Lower lobe of right lung (tissue), 2 donors: ENCODE measurements around the gene CD300A. TPM values are rescaled to one million over a fixed set of nuclear protein-coding genes. Genes with fewer than 3 reads are reported as not detected.

Experiments
- ATAC-seq, 2 donors: fragments of 200-7000 bp; cut with Tn5 transposase; one replicate each; pipeline ENCODE4 v1.9.1; 2020 to 2022; ENCODE audit warnings: mild to moderate bottlenecking in 2 of 2, moderate library complexity in 2 of 2
- DNase-seq: peaks from one replicate; pipeline ENCODE4 v3.0.0-alpha.2; 2020
- H3K27ac ChIP-seq: fragments of 200-600 bp; one replicate; pipeline ENCODE4 v1.8.0; 2022
- H3K27me3 ChIP-seq: fragments of 200-600 bp; one replicate; pipeline ENCODE4 v1.8.0; 2022; ENCODE audit warnings: low read depth
- H3K36me3 ChIP-seq: fragments of 200-600 bp; one replicate; pipeline ENCODE4 v1.8.0; 2022; ENCODE audit warnings: mild to moderate bottlenecking
- H3K4me1 ChIP-seq: fragments of 200-600 bp; one replicate; pipeline ENCODE4 v1.8.0; 2022
- H3K4me3 ChIP-seq: fragments of 200-600 bp; one replicate; pipeline ENCODE4 v1.8.0; 2022; ENCODE audit warnings: mild to moderate bottlenecking
- H3K9me3 ChIP-seq: fragments of 200-600 bp; one replicate; pipeline ENCODE4 v1.8.0; 2022
- intact Hi-C: fragments of 100-400 bp; cut with DNase I; formaldehyde crosslinking; loops from one replicate; pipeline ENCODE4 v1.11.0; 2022
- total RNA-seq: library from RNA; stranded (reverse); fragmentation: NEBNext Ultra II Directional; extraction: Animal tissue kit (Norgen Biotek cat#: 25700); gene quantifications from one replicate; pipeline ENCODE4 v1.2.1, GENCODE V29; 2021
- TF ChIP-seq, protein P1 (sequence below): fragments of 200-600 bp; IDR thresholded peaks from one replicate; pipeline ENCODE4 v1.8.0; 2022; ENCODE audit warnings: antibody characterized with exemption, mild to moderate bottlenecking
- donor health status: DM: no; HTN: yes; CAD: no; lungs with severe emphysema.

CD300A gene
- total RNA-seq, 1 donor from 2014 or later: 27.8 TPM

- H3K27me3 ChIP-seq: peaks cover 17% of the 10 kb centered on the region
- no peaks in the 10 kb centered on the region for H3K9me3 ChIP-seq
- no peak overlapping the region for H3K27ac ChIP-seq
- no peak for ATAC-seq
- DNase-seq: no peak
- peaks cover 15% of the 10 kb centered on the region for H3K4me1 ChIP-seq
- TF ChIP-seq, protein P1, sequence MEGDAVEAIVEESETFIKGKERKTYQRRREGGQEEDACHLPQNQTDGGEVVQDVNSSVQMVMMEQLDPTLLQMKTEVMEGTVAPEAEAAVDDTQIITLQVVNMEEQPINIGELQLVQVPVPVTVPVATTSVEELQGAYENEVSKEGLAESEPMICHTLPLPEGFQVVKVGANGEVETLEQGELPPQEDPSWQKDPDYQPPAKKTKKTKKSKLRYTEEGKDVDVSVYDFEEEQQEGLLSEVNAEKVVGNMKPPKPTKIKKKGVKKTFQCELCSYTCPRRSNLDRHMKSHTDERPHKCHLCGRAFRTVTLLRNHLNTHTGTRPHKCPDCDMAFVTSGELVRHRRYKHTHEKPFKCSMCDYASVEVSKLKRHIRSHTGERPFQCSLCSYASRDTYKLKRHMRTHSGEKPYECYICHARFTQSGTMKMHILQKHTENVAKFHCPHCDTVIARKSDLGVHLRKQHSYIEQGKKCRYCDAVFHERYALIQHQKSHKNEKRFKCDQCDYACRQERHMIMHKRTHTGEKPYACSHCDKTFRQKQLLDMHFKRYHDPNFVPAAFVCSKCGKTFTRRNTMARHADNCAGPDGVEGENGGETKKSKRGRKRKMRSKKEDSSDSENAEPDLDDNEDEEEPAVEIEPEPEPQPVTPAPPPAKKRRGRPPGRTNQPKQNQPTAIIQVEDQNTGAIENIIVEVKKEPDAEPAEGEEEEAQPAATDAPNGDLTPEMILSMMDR: no peak
- intact Hi-C loops: no loop called here
- H3K36me3 ChIP-seq: no peaks in the 10 kb centered on the region
- no peak overlapping the region for H3K4me3 ChIP-seq
These were observed 6.5 kb downstream of the CD300A start for GRCh38 chr17:74472890-74473289.

DNA sequence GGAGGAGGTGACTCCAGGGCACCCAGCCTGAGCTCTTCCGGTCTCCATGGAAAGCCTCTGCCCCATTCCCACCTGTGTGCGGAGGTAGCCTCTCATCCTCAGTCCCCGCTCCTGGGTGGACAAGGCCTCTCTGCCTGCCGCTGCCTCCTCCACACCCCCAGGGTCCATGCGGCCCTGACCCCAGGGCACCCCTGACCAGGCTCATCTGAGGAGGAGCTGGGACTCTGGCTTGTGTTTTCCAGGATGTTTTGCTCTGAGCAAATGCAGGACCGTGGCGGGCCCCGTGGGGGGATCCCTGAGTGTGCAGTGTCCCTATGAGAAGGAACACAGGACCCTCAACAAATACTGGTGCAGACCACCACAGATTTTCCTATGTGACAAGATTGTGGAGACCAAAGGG is 6.9 kb downstream of the CD300A start:
- Histone ChIP-seq H3K4me1 (peaks cover 19% of the 10 kb centered on the region), H3K36me3 (no peaks in the 10 kb centered on the region), H3K4me3 (no peak overlapping the region), H3K27me3 (peaks cover 13% of the 10 kb centered on the region), H3K9me3 (no peaks in the 10 kb centered on the region), H3K27ac (no peak overlapping the region)
- DNase-seq (no peak), ATAC-seq (no peak)
- TF ChIP-seq, protein P1: no peak
- intact Hi-C loops: no loop called here

DNA sequence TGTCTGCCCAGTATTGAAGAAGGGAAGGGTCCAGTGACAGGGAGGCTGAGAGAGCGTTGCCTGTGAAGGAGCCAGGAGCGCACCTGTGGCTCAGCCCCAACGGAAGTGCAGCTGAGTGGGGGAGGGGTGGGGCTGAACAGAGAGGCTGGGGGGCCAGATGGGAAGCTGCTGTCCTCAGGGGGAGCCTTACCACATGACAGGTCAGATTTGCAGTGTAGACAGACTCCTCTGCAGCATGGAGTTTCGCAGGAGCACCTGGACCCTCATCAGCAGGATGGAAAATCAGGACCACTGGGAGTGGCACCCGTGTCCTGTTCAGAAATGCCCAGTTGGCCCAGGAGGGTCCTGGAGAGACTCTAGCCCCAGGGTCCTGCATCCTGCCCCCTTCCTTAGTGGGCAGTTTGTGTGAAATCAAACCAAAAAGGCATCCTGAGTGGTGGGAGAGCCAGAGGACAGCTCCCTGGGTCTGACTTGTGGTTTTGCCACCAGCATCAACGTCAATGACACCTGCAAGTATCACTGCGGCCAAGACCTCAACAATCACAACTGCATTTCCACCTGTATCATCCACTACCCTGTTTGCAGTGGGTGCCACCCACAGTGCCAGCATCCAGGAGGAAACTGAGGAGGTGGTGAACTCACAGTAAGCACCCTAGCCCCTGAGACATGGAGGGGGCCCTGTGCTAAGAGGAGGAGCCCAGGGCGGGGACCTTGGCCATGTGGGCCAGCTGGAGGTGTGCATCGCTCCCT is 7.8 kb downstream of the CD300A start:
- H3K9me3 ChIP-seq: no peaks in the 10 kb centered on the region
- TF ChIP-seq, protein P1: no peak
- ATAC-seq (peak in 1 of 2 donors; percentile 16), DNase-seq (no peak)
- H3K36me3 ChIP-seq: no peaks in the 10 kb centered on the region
- H3K4me3 ChIP-seq: no peak overlapping the region
- H3K27me3 ChIP-seq: peaks cover 6% of the 10 kb centered on the region
- intact Hi-C loops: no loop called here
- H3K4me1 ChIP-seq: peaks cover 24% of the 10 kb centered on the region
- H3K27ac ChIP-seq: no peak overlapping the region

- H3K4me1 ChIP-seq: peaks cover 27% of the 10 kb centered on the region
- H3K9me3 ChIP-seq: no peaks in the 10 kb centered on the region
These were observed 8.8 kb downstream of the CD300A start for GRCh38 chr17:74475189-74475588.

DNA sequence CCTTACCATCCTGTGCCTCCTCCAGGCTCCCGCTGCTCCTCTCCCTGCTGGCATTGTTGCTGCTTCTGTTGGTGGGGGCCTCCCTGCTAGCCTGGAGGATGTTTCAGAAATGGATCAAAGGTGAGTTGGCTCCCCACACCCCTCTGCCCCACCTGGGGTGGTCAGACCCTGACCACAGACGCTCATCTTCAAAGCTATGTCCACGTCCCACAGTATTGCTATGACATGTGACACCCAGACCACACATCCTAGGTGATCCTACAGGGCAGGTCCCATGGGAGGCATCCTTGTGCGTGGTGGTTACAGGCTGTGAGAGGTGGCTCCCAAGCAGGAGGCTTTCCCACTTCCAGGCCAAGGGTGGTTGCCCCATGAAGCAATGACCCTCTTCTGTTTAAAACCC is 11.0 kb downstream of the CD300A start:
- Histone ChIP-seq H3K36me3 (no peaks in the 10 kb centered on the region), H3K4me1 (peaks cover 27% of the 10 kb centered on the region), H3K27ac (no peak overlapping the region), H3K4me3 (no peak overlapping the region), H3K27me3 (no peaks in the 10 kb centered on the region), H3K9me3 (no peaks in the 10 kb centered on the region)
- TF ChIP-seq, protein P1: no peak
- DNase-seq: peak; percentile 16
- no peak for ATAC-seq
- intact Hi-C loops: no loop called here

More at GRCh38 chr17:74475189-74475588, 8.8 kb downstream of the CD300A start:
- intact Hi-C loops: no loop called here
- no peak overlapping the region for H3K27ac ChIP-seq
- no peaks in the 10 kb centered on the region for H3K36me3 ChIP-seq
- ATAC-seq (no peak), DNase-seq (no peak)
- TF ChIP-seq, protein P1: no peak
- H3K4me3 ChIP-seq: no peak overlapping the region
- peaks cover 6% of the 10 kb centered on the region for H3K27me3 ChIP-seq
